H1 (cell line): ENCODE data around the gene CXCL3.

Source experiments
- GABPA ChIP-seq: IDR thresholded peaks from 2 replicates; pipeline ENCODE4 v1.6.1; 2011; ENCODE audit warnings: mild to moderate bottlenecking, low read length, moderate library complexity, borderline replicate concordance; ENCODE audit not compliant: insufficient read depth
- TF ChIP-seq, protein P1 (sequence below), 3 experiments: IDR thresholded peaks; 1 replicate in 2 of 3; 2 replicates in 1 of 3; pipeline versions ENCODE4 v1.5.1 to v1.6.1; 2011; ENCODE audit warnings: low read length in 3 of 3, mild to moderate bottlenecking in 3 of 3, inconsistent platforms in 2 of 3, low read depth in 1 of 3, moderate library complexity in 1 of 3; ENCODE audit not compliant: insufficient read depth in 1 of 3; ENCODE audit errors: control extremely low read depth in 1 of 3

DNA sequence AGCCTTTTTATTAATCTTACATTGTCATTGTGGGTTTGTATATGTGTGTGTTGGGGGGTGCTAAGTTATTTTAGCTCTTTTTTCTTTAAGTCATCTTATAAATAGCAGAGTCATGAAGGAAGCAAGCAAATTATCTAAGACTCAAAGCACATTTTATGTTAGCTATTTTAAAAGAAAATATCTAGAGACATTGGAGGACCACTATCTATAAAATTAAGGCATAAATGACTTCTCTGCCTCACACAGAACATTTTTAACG lies 46.8 kb downstream of the CXCL3 start:
- TF ChIP-seq GABPA: no peak
- TF ChIP-seq, protein P1, sequence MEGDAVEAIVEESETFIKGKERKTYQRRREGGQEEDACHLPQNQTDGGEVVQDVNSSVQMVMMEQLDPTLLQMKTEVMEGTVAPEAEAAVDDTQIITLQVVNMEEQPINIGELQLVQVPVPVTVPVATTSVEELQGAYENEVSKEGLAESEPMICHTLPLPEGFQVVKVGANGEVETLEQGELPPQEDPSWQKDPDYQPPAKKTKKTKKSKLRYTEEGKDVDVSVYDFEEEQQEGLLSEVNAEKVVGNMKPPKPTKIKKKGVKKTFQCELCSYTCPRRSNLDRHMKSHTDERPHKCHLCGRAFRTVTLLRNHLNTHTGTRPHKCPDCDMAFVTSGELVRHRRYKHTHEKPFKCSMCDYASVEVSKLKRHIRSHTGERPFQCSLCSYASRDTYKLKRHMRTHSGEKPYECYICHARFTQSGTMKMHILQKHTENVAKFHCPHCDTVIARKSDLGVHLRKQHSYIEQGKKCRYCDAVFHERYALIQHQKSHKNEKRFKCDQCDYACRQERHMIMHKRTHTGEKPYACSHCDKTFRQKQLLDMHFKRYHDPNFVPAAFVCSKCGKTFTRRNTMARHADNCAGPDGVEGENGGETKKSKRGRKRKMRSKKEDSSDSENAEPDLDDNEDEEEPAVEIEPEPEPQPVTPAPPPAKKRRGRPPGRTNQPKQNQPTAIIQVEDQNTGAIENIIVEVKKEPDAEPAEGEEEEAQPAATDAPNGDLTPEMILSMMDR (IDR thresholded peaks at IDR 0.05; ENCODE audit: control extremely low read depth in 1 of 3, insufficient read depth in 1 of 3, low read depth in 1 of 3, low read length in 3 of 3): no peak
